ENCODE data around the gene CSNK1G1. TPM values are rescaled to one million over a fixed set of nuclear protein-coding genes. Genes with fewer than 3 reads are reported as not detected.
"Not testable (repeated sequence)": the region's sequence is repeated elsewhere in the genome, so short reads cannot be mapped to it uniquely, and the experiment has no call there.

Gene CSNK1G1
- polyA plus RNA-seq, 2 of the 4 experiments (the other 2 are of a cell fraction), result 11.0 to 36.3 TPM

GRCh38 chr15:64381000-64381751 lies 25.2 kb upstream of the CSNK1G1 start, which contains the start of gene PCLAF:
PCLAF (minus strand) TSS chr15:64381441; CDS start chr15:64381371, 70 bp downstream.
- Histone ChIP-seq H3K4me2 (peak within 1 kb of the TSS; percentile 76), H3K4me3 (peak within 1 kb of the TSS; percentile 57), H3K27ac (peak within 1 kb of the TSS; percentile 52 to 81), H3K4me1 (peaks cover 25% of the 10 kb centered on the region; the same call in 2 of the 3 replicates), H3K9me3 (no peaks in the 10 kb centered on the region)
- ATAC-seq, result peak; percentile 99
- CTCF ChIA-PET, result interaction anchor here (0.6 to 0.7 kb wide), 2 partner anchors 15 to 102 kb away, joined by 3 read pairs; no protein-coding TSS in a partner anchor
- TF ChIP-seq HDAC2 (IDR thresholded peaks at IDR 0.05) (no peak), JUN (IDR thresholded peaks at IDR 0.05) (peak in 1 of 2 experiments; percentile 65; a peak in 3 of 5 replicates), PBX3 (IDR thresholded peaks at IDR 0.05) (peak; percentile 95), MAX (IDR thresholded peaks at IDR 0.05) (peak; percentile 82), E2F6 (IDR thresholded peaks at IDR 0.05; ENCODE audit: borderline replicate concordance, low read depth) (peak; percentile 97), POLR2A (IDR thresholded peaks at IDR 0.05; ENCODE audit: low read length) (peak; percentile 57), KDM5A (IDR thresholded peaks at IDR 0.05) (peak; percentile 78), RAD21 (conservative IDR thresholded peaks at IDR 0.05 in 1 of 2, IDR thresholded peaks at IDR 0.05 in 1 of 2) (peak in 1 of 2 experiments; percentile 20; a peak in 1 of 5 replicates), HEYL (CRISPR knock-in tag; IDR thresholded peaks at IDR 0.05) (no peak)
- DNase-seq (ENCODE audit: low read depth in 1 of 2, low spot score in 1 of 2), result peak; percentile 97 to 100
- POLR2A ChIA-PET, result no interaction called here
- WGBS (ENCODE audit: missing lambda C conversion rate), result 1% methylated on average over 37 of the region's 38 CpGs
- peak; percentile 93 for FAIRE-seq

GRCh38 chr15:64380130-64380870 lies 24.3 kb upstream of the CSNK1G1 start:
- FAIRE-seq, POLR2A ChIA-PET, H3K9me3 ChIP-seq: not testable (repeated sequence)
- DNase-seq (ENCODE audit: low read depth in 1 of 2, low spot score in 1 of 2) (peak in 1 of 2 experiments; percentile 27), ATAC-seq (peak in 1 of 2 experiments; percentile 7; a peak in 3 of 6 replicates)
- CTCF ChIA-PET, result interaction anchor here (0.7 to 1.5 kb wide), 2 partner anchors 16 to 273 kb away, joined by 3 read pairs; no protein-coding TSS in a partner anchor
- peak overlapping the region; percentile 52 to 81 for H3K27ac ChIP-seq
- peaks cover 25% of the 10 kb centered on the region; the same call in 2 of the 3 replicates for H3K4me1 ChIP-seq
- H3K4me2 ChIP-seq, result peak overlapping the region; percentile 76
- peak overlapping the region; percentile 57 for H3K4me3 ChIP-seq
- TF ChIP-seq CEBPB (IDR thresholded peaks at IDR 0.05), result 0 out of 4 replicates have a peak, but pooled peaks of 1 of the 2 experiments have one; percentile 7
- 62% methylated on average over 11 of the region's 11 CpGs for WGBS (ENCODE audit: missing lambda C conversion rate)

- no peak for DNase-seq (ENCODE audit: low read depth in 1 of 2, low spot score in 1 of 2)
- no peak for TF ChIP-seq ESRRA (IDR thresholded peaks at IDR 0.05; ENCODE audit: borderline replicate concordance, low read length)
- TF ChIP-seq CBX8 (IDR thresholded peaks at IDR 0.05), result no peak
- TF ChIP-seq RNF2 (IDR thresholded peaks at IDR 0.05; ENCODE audit: borderline replicate concordance, low read depth), result no peak
- TF ChIP-seq REST (IDR thresholded peaks at IDR 0.05), result no peak
- no peak for TF ChIP-seq TFCP2L1 (CRISPR knock-in tag; IDR thresholded peaks at IDR 0.05)
- TF ChIP-seq BHLHE40 (IDR thresholded peaks at IDR 0.05; ENCODE audit: low read depth, low read length), result no peak
- TF ChIP-seq PBX3 (IDR thresholded peaks at IDR 0.05), result no peak
- no peak for TF ChIP-seq HDAC2 (IDR thresholded peaks at IDR 0.05)
- no peak for TF ChIP-seq POLR2A (IDR thresholded peaks at IDR 0.05; ENCODE audit: low read length)
- no peak for TF ChIP-seq USF2 (IDR thresholded peaks at IDR 0.05)
- TF ChIP-seq JUN (IDR thresholded peaks at IDR 0.05), result no peak
- no peak for TF ChIP-seq HES2 (IDR thresholded peaks at IDR 0.05)
- no peak for TF ChIP-seq HOXB5 (CRISPR knock-in tag; IDR thresholded peaks at IDR 0.05)
- TF ChIP-seq ZC3H11A (IDR thresholded peaks at IDR 0.05), result no peak
These were observed 23.4 kb upstream of the CSNK1G1 start for GRCh38 chr15:64379216-64379960.

More at GRCh38 chr15:64379216-64379960, 23.4 kb upstream of the CSNK1G1 start:
- ChIA-PET CTCF (interaction anchor here (1.5 kb wide), 1 partner anchor 274 kb away, joined by 3 read pairs; no protein-coding TSS in a partner anchor), POLR2A (interaction anchor here (1.2 kb wide), 1 partner anchor 8 kb away, joined by 4 read pairs; no protein-coding TSS in a partner anchor)
- H3K4me2 ChIP-seq, result peak overlapping the region; percentile 76
- FAIRE-seq, result no peak
- ATAC-seq, result no peak
- H3K4me3 ChIP-seq, result peak overlapping the region; percentile 57; the same call in 1 of the 3 replicates
- no peak overlapping the region; a peak in 1 of 6 replicates for H3K27ac ChIP-seq
- H3K9me3 ChIP-seq, result no peaks in the 10 kb centered on the region
- peaks cover 25% of the 10 kb centered on the region; the same call in 2 of the 3 replicates for H3K4me1 ChIP-seq
- WGBS (ENCODE audit: missing lambda C conversion rate), result 74% methylated on average over 9 of the region's 9 CpGs

Data from A549 (cell line).